Subcutaneous adipose tissue (tissue), 4 donors: ENCODE measurements around the gene SLC44A2. TPM values are rescaled to one million over a fixed set of nuclear protein-coding genes. Genes with fewer than 3 reads are reported as not detected.

Experiments
- total RNA-seq, 4 donors: library from RNA; depleted of rRNA; stranded (reverse); fragments of >200 nt; gene quantifications; one replicate each; pipeline ENCODE4 v1.1.0, GENCODE V29; 2016
- TF ChIP-seq, protein P1 (sequence below): fragments of 450-650 bp; IDR thresholded peaks from one replicate; pipeline ENCODE4 v1.5.1; 2016; ENCODE audit warnings: low read depth, mild to moderate bottlenecking, control low read depth, antibody characterized with exemption, moderate library complexity

The SLC44A2 gene
- total RNA-seq, 4 donors from 2014 or later, result 52.0 to 112 (median 56.9) TPM

DNA sequence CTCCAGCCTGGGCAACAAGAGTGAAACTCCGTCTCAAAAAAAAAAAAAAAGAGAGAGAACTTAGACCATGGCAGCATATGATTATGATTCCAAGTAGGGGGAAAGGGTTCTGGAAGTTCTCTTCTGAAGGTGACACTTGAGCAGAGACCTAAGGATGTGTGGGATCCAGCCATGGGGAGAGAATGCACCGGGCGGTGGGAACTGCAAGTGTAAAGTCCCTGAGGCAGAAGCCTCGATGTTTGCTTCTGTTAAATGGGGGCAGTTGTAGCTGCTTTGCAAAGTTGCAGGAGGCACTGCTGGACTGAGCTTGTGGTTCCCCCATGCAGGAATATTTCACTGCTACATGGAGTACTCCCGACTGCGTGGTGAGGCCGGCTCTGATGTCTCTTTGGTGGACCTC, 9.1 kb downstream of the SLC44A2 start:
- TF ChIP-seq, protein P1, sequence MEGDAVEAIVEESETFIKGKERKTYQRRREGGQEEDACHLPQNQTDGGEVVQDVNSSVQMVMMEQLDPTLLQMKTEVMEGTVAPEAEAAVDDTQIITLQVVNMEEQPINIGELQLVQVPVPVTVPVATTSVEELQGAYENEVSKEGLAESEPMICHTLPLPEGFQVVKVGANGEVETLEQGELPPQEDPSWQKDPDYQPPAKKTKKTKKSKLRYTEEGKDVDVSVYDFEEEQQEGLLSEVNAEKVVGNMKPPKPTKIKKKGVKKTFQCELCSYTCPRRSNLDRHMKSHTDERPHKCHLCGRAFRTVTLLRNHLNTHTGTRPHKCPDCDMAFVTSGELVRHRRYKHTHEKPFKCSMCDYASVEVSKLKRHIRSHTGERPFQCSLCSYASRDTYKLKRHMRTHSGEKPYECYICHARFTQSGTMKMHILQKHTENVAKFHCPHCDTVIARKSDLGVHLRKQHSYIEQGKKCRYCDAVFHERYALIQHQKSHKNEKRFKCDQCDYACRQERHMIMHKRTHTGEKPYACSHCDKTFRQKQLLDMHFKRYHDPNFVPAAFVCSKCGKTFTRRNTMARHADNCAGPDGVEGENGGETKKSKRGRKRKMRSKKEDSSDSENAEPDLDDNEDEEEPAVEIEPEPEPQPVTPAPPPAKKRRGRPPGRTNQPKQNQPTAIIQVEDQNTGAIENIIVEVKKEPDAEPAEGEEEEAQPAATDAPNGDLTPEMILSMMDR, result no peak

DNA sequence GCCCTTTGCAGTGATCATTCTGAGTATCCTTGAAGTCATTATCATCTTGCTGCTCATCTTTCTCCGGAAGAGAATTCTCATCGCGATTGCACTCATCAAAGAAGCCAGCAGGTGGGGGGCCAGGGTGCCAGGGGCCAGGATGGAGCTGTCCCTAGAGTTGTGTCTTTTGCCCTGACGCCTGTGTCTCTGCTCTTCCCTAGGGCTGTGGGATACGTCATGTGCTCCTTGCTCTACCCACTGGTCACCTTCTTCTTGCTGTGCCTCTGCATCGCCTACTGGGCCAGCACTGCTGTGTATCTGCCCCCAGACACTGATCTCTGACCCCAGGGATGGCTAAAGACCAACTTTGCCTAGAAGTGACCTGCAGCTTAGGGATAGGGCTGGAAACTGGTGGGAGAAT, 9.6 kb downstream of the SLC44A2 start:
- TF ChIP-seq, protein P1, result no peak

DNA sequence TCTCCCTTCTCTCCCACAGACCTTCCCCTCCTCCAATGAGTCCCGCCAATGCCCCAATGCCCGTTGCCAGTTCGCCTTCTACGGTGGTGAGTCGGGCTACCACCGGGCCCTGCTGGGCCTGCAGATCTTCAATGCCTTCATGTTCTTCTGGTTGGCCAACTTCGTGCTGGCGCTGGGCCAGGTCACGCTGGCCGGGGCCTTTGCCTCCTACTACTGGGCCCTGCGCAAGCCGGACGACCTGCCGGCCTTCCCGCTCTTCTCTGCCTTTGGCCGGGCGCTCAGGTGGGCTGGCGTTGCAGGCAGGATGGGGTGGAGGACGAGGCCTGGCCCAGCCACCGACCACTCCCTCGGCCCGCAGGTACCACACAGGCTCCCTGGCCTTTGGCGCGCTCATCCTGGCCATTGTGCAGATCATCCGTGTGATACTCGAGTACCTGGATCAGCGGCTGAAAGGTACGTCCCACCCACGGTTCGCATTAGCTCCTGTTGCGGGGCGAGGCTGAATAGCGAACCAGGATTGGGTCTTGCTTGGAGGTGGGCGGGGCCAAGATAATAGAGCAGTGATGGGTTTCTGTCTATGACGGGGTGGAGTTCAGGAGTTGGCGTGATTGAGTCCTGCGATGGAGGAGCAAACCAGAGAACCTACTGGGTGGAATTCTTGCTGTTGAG, 11.1 kb downstream of the SLC44A2 start:
- TF ChIP-seq, protein P1, result no peak

DNA sequence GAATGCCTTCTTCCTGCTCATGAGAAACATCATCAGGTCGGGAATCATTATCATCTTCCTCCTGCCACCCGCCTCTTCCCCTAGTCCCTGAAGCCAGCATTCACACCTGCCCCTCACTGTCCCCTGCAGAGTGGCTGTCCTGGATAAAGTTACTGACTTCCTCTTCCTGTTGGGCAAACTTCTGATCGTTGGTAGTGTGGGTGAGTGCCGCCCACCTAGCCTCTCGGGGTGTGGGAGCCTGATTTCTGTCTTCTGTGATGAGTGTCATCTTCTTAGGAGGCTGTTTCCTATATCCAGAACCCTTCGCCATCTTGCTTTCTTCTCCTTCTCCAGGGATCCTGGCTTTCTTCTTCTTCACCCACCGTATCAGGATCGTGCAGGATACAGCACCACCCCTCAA, 12.5 kb downstream of the SLC44A2 start:
- TF ChIP-seq, protein P1, result no peak

DNA sequence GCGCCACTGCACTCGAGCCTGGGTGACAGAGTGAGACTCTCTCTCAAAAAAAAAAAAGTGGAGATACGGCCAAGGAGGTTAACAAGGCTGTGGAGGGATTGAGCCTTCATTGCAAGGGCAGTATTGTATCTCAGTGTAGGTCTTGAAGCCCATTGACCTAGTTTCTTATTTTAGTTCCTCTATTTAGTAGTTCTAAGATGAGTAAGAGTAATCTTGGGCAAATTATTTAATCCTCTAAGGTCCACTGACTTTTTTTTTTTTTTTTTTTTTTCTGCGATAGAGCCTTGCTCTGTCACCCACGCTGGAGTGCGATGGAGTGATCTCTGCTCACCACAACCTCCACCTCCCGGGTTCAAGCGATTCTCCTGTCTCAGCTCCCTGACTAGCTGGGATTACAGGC, 14.5 kb downstream of the SLC44A2 start:
- TF ChIP-seq, protein P1, result no peak

DNA sequence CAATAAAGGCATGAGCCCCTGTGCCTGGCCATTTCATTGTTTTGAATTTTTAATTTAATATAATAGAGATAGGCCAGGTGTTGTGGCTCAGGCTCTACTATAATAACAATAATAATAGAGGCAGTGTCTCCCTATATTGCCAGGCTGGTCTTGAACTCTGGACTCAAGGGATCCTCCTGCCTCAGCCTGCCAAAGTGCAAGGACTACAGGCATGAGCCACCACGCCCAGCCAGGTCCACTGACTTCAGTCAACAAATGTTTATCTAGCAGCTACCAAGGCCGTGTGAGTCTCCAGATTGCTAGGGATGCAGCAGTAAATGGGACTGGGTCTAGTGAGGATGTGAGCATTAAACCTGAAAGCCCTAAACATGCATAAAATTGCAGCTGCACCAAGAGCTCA, 15.0 kb downstream of the SLC44A2 start:
- TF ChIP-seq, protein P1, result no peak

DNA sequence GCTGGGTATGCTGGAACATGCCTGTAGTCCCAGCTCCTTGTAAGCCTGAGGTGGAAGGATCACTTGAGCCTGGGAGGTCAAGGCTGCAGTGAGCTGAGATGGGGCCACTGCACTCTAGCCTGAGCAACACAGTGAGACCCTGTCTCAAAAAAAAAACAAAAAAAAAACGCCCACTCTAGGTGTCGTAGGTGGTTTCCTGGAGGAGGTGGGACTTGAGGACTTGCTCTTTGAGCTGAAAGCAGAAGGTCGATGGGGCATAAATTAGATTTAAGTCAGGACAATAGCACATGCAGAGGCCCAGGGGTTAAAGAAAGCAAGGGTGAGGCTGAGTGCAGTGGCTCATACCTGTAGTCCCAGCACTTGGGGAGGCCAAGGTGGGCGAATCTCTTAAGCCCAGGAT, 15.9 kb downstream of the SLC44A2 start:
- TF ChIP-seq, protein P1, result no peak
